ENCODE data around the gene PPP1R9A. TPM values are rescaled to one million over a fixed set of nuclear protein-coding genes. Genes with fewer than 3 reads are reported as not detected.

PPP1R9A gene
- total RNA-seq, 2 donors from 2014 or later, result 17.7 to 20.2 TPM

- Histone ChIP-seq H3K9me3 (no peaks in the 10 kb centered on the region), H3K4me1 (no peaks in the 10 kb centered on the region), H3K36me3 (no peaks in the 10 kb centered on the region), H3K27ac (no peak overlapping the region), H3K4me3 (no peak overlapping the region), H3K9ac (ENCODE audit: low read depth in 2 of 2, low read length in 2 of 2) (no peak overlapping the region), H3K27me3 (no peaks in the 10 kb centered on the region)
- TF ChIP-seq CTCF (IDR thresholded peaks at IDR 0.05), result no peak
- DNase-seq, result no peak
- intact Hi-C loops (cut with DNase I), result no loop called here
Measured at GRCh38 chr7:94943134-94943533, 35.7 kb downstream of the PPP1R9A start.

GRCh38 chr7:94949532-94949931 is 42.1 kb downstream of the PPP1R9A start:
- Histone ChIP-seq H3K4me3 (no peak overlapping the region), H3K27me3 (no peaks in the 10 kb centered on the region), H3K9me3 (no peaks in the 10 kb centered on the region), H3K9ac (ENCODE audit: low read depth in 2 of 2, low read length in 2 of 2) (no peak overlapping the region), H3K36me3 (no peaks in the 10 kb centered on the region), H3K27ac (no peak overlapping the region), H3K4me1 (no peaks in the 10 kb centered on the region)
- intact Hi-C loops (cut with DNase I), result no loop called here
- no peak for TF ChIP-seq CTCF (IDR thresholded peaks at IDR 0.05)
- no peak for DNase-seq

GRCh38 chr7:94955807-94956206 is 48.4 kb downstream of the PPP1R9A start:
- DNase-seq, result no peak
- no peak overlapping the region for H3K4me3 ChIP-seq
- intact Hi-C loops (cut with DNase I), result no loop called here
- H3K9me3 ChIP-seq, result no peaks in the 10 kb centered on the region
- no peaks in the 10 kb centered on the region for H3K27me3 ChIP-seq
- TF ChIP-seq CTCF (IDR thresholded peaks at IDR 0.05), result no peak
- no peaks in the 10 kb centered on the region for H3K36me3 ChIP-seq
- H3K9ac ChIP-seq (ENCODE audit: low read depth in 2 of 2, low read length in 2 of 2), result no peak overlapping the region
- no peaks in the 10 kb centered on the region for H3K4me1 ChIP-seq
- no peak overlapping the region for H3K27ac ChIP-seq

GRCh38 chr7:94957061-94957460 is 49.7 kb downstream of the PPP1R9A start:
- H3K9ac ChIP-seq (ENCODE audit: low read depth in 2 of 2, low read length in 2 of 2), result no peak overlapping the region
- no peaks in the 10 kb centered on the region for H3K4me1 ChIP-seq
- no peak for DNase-seq
- no peak for TF ChIP-seq CTCF (IDR thresholded peaks at IDR 0.05)
- H3K9me3 ChIP-seq, result no peaks in the 10 kb centered on the region
- H3K4me3 ChIP-seq, result no peak overlapping the region
- intact Hi-C loops (cut with DNase I), result no loop called here
- no peaks in the 10 kb centered on the region for H3K36me3 ChIP-seq
- H3K27me3 ChIP-seq, result no peaks in the 10 kb centered on the region
- H3K27ac ChIP-seq, result no peak overlapping the region

- Histone ChIP-seq H3K36me3 (no peaks in the 10 kb centered on the region), H3K9me3 (no peaks in the 10 kb centered on the region), H3K27ac (no peak overlapping the region), H3K27me3 (no peaks in the 10 kb centered on the region), H3K9ac (ENCODE audit: low read depth in 2 of 2, low read length in 2 of 2) (no peak overlapping the region), H3K4me3 (no peak overlapping the region), H3K4me1 (no peaks in the 10 kb centered on the region)
- TF ChIP-seq CTCF (IDR thresholded peaks at IDR 0.05), result no peak
- no peak for DNase-seq
- intact Hi-C loops (cut with DNase I), result no loop called here
Measured at GRCh38 chr7:94962661-94963060, 55.3 kb downstream of the PPP1R9A start.

Measured in colonic mucosa (tissue), 4 donors.